Spleen (tissue), 11 donors: ENCODE data around the gene ABCC12. TPM values are rescaled to one million over a fixed set of nuclear protein-coding genes. Genes with fewer than 3 reads are reported as not detected.

Source experiments
- DNase-seq: peaks from one replicate; pipeline ENCODE4 v3.0.0-alpha.2; 2020
- H3K27ac ChIP-seq, 8 donors: fragments of 200-600 bp; sonication (generic) in 7 of 8; 1 replicate in 4 of 8; 2 replicates in 4 of 8; pipeline versions ENCODE4 v1.5.0 to v1.8.0; 2016 to 2021; ENCODE audit warnings: inconsistent platforms in 4 of 8, mild to moderate bottlenecking in 4 of 8, moderate library complexity in 1 of 8
- H3K27me3 ChIP-seq, 7 donors: fragments of 200-600 bp; sonication (generic) in 6 of 7; replicated peaks in 1 of 7; 1 replicate in 4 of 7; 2 replicates in 3 of 7; pipeline versions ENCODE4 v1.5.0 to v1.8.0; 2016 to 2021; ENCODE audit warnings: inconsistent platforms in 3 of 7, mild to moderate bottlenecking in 1 of 7
- H3K36me3 ChIP-seq, 6 donors: fragments of 200-600 bp; sonication (generic) in 5 of 6; 1 replicate in 4 of 6; 2 replicates in 2 of 6; pipeline versions ENCODE4 v1.5.0 to v1.8.0; 2016 to 2021; ENCODE audit warnings: inconsistent platforms in 2 of 6
- H3K4me1 ChIP-seq, 6 donors: fragments of 200-600 bp; sonication (generic) in 5 of 6; 1 replicate in 3 of 6; 2 replicates in 3 of 6; pipeline versions ENCODE4 v1.5.0 to v1.8.0; 2016 to 2021; ENCODE audit warnings: inconsistent platforms in 3 of 6
- H3K4me3 ChIP-seq, 8 donors: fragments of 200-600 bp; sonication (generic) in 7 of 8; 1 replicate in 4 of 8; 2 replicates in 4 of 8; pipeline versions ENCODE4 v1.5.0 to v1.8.0; 2016 to 2021; ENCODE audit warnings: inconsistent platforms in 4 of 8, mild to moderate bottlenecking in 4 of 8, moderate library complexity in 2 of 8
- H3K9me3 ChIP-seq, 8 donors: fragments of 200-600 bp; sonication (generic) in 7 of 8; 1 replicate in 4 of 8; 2 replicates in 4 of 8; pipeline versions ENCODE4 v1.5.0 to v1.8.0; 2016 to 2021; ENCODE audit warnings: inconsistent platforms in 4 of 8
- POLR2A ChIP-seq, 3 donors: fragments of 450-650 bp; IDR thresholded peaks; one replicate each; pipeline ENCODE4 v1.5.1; 2017; ENCODE audit warnings: antibody characterized with exemption in 3 of 3, mild to moderate bottlenecking in 1 of 3
- POLR2AphosphoS5 ChIP-seq, 3 donors: sonication (generic); formaldehyde crosslinking; IDR thresholded peaks; one replicate each; pipeline ENCODE4 v1.5.1; 2017; ENCODE audit warnings: antibody characterized with exemption in 3 of 3
- WGBS, 5 donors: extraction: QIAGEN DNeasy Blood & Tissue Kit in 3 of 5; methylation state at CpG; one replicate each; pipeline versions ENCODE4 v1.1.5 to v1.1.7; 2013 to 2018; 5-methylcytosine and 5-hydroxymethylcytosine counted together
- intact Hi-C: fragments of 100-400 bp; cut with DNase I; formaldehyde crosslinking; loops from one replicate; pipeline ENCODE4 v1.15.0; 2023; ENCODE audit warnings: low total_unique reads
- polyA plus RNA-seq, 3 donors: library from polyadenylated mRNA; stranded (reverse); fragments of 200-250 nt; gene quantifications; one replicate each; pipeline ENCODE4 v1.2.1, GENCODE V29; 2013
- total RNA-seq, 7 donors: library from RNA; depleted of rRNA in 3 of 7; stranded (reverse); fragments of >200 nt in 3 of 7; fragmentation: NEBNext Ultra II Directional in 4 of 7; extraction: Animal tissue kit (Norgen Biotek cat#: 25700) in 4 of 7; gene quantifications; one replicate each; pipeline versions ENCODE4 v1.1.0 to v1.2.1, GENCODE V29; 2016 to 2021
- TF ChIP-seq, protein P1 (sequence below), 11 experiments: fragments of 200-600 bp in 7 of 11; fragments of 450-650 bp in 4 of 11; sonication (generic) in 4 of 11; IDR thresholded peaks in 8 of 11; conservative IDR thresholded peaks in 3 of 11; 1 replicate in 7 of 11; 2 replicates in 4 of 11; pipeline versions ENCODE4 v1.4.0 to v1.8.0; 2016 to 2021; ENCODE audit warnings: antibody characterized with exemption in 11 of 11, inconsistent platforms in 4 of 11, mild to moderate bottlenecking in 1 of 11
- donor health status: healthy with polysubstance abuse.
- donor health status: DM: no; HTN: no; CAD: no; lungs with moderate emphysema.
- donor health status: DM: no; HTN: no; CAD: no.
- donor health status: Bipolar disorder and iron deficiency.
- donor health status: healthy.
- donor health status: DM: no; HTN: no; CAD: no.
- donor health status: DM: yes; HTN: yes; CAD: no.

The ABCC12 gene
- total and polyA plus RNA-seq, 10 donors, result not detected

DNA sequence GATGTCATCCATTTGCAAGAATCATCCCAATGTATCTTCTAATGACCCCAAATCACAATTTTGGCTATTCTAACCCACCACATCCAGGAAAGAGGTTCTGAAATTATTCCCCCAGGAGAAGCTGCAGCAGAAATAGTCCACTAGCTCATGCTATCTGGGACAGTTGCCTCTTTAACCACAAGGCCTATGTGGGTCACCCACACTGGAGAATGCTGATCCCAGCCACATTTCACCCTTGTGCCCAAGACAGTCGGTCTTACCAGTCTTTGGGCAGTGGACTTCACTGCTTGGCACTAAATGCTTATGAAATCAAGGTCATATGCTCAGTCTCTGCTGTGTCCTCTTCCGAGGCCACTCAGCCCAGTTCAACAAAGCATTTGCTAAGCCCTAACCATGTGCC, 27.0 kb downstream of the ABCC12 start:
- WGBS, 5 donors, result 69 to 88% (median 75%) methylated on average over 2 of the region's 2 CpGs
- Histone ChIP-seq H3K27me3 (peaks cover 0 to 1% (median 0%) of the 10 kb centered on the region in 7 donors), H3K9me3 (no peaks in the 10 kb centered on the region), H3K27ac (no peak overlapping the region), H3K4me3 (no peak overlapping the region), H3K4me1 (no peaks in the 10 kb centered on the region), H3K36me3 (no peaks in the 10 kb centered on the region)
- intact Hi-C loops, result no loop called here
- TF ChIP-seq, protein P1, sequence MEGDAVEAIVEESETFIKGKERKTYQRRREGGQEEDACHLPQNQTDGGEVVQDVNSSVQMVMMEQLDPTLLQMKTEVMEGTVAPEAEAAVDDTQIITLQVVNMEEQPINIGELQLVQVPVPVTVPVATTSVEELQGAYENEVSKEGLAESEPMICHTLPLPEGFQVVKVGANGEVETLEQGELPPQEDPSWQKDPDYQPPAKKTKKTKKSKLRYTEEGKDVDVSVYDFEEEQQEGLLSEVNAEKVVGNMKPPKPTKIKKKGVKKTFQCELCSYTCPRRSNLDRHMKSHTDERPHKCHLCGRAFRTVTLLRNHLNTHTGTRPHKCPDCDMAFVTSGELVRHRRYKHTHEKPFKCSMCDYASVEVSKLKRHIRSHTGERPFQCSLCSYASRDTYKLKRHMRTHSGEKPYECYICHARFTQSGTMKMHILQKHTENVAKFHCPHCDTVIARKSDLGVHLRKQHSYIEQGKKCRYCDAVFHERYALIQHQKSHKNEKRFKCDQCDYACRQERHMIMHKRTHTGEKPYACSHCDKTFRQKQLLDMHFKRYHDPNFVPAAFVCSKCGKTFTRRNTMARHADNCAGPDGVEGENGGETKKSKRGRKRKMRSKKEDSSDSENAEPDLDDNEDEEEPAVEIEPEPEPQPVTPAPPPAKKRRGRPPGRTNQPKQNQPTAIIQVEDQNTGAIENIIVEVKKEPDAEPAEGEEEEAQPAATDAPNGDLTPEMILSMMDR (IDR thresholded peaks at IDR 0.05 in 8 of 11, conservative IDR thresholded peaks at IDR 0.05 in 3 of 11), result no peak
- TF ChIP-seq POLR2A (IDR thresholded peaks at IDR 0.05), result no peak
- TF ChIP-seq POLR2AphosphoS5 (IDR thresholded peaks at IDR 0.05), result no peak
- DNase-seq, result no peak

DNA sequence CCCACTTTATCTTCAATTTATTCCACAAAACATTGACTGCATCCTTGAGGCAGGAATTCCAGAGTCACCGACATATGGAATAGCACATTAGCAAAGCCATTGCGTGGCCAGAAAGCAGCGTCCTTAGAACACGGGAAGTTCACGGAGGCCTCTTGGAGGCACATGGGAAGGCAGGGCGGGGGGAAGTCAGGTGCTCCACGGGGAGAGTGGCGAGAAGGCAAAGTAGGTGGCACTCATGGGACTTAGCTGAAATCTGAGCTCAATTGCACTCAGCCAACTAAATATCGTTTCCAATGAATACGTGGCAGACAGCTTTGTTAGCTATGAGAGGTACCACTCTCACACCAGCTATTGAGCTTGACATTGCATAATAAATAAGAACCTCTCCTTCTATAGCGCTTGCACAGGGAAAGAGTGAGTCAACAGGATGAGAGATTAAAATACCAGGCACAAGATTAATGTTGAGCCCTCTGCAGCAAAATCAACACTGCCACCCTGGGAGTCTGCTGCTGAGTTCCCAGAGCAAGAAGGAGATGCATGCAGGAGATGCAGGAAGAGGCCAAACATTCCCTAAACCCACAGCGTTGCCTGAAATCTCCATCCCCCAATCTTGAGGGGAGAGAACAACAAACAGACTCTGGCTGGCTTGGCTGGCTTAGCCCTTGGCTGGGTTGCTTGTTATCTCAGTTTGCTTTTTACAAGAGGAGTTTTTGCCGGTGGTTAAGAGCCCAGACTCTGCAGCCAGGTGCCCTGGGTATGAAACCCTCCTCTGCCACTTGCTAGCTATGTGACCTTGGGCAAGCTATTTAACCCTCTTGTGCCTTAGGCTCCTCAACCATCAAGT, 28.8 kb downstream of the ABCC12 start:
- no peak overlapping the region for H3K27ac ChIP-seq
- no peaks in the 10 kb centered on the region for H3K4me1 ChIP-seq
- WGBS, 5 donors, result 71 to 81% (median 73%) methylated on average over 13 of the region's 13 CpGs
- DNase-seq, result no peak
- no peaks in the 10 kb centered on the region for H3K36me3 ChIP-seq
- no peak for TF ChIP-seq POLR2A (IDR thresholded peaks at IDR 0.05)
- no peak for TF ChIP-seq POLR2AphosphoS5 (IDR thresholded peaks at IDR 0.05)
- TF ChIP-seq, protein P1 (IDR thresholded peaks at IDR 0.05 in 8 of 11, conservative IDR thresholded peaks at IDR 0.05 in 3 of 11), result no peak
- intact Hi-C loops, result no loop called here
- H3K4me3 ChIP-seq, result no peak overlapping the region
- peaks cover 0 to 3% (median 0%) of the 10 kb centered on the region in 7 donors for H3K27me3 ChIP-seq
- H3K9me3 ChIP-seq, result no peaks in the 10 kb centered on the region

GRCh38 chr16:48125888-48126287, 29.9 kb downstream of the ABCC12 start:
- no peak overlapping the region for H3K4me3 ChIP-seq
- no peak for DNase-seq
- no peaks in the 10 kb centered on the region for H3K9me3 ChIP-seq
- no peak overlapping the region for H3K27ac ChIP-seq
- peaks cover 0 to 3% (median 0%) of the 10 kb centered on the region in 7 donors for H3K27me3 ChIP-seq
- TF ChIP-seq POLR2AphosphoS5 (IDR thresholded peaks at IDR 0.05) (no peak), POLR2A (IDR thresholded peaks at IDR 0.05) (no peak)
- TF ChIP-seq, protein P1 (IDR thresholded peaks at IDR 0.05 in 8 of 11, conservative IDR thresholded peaks at IDR 0.05 in 3 of 11), result no peak
- intact Hi-C loops, result no loop called here
- H3K36me3 ChIP-seq, result no peaks in the 10 kb centered on the region
- no peaks in the 10 kb centered on the region for H3K4me1 ChIP-seq
- 78 to 90% (median 84%) methylated on average over 5 of the region's 5 CpGs for WGBS, 5 donors

GRCh38 chr16:48124266-48124665, 31.5 kb downstream of the ABCC12 start:
- Histone ChIP-seq H3K9me3 (no peaks in the 10 kb centered on the region), H3K27me3 (peaks cover 0 to 3% (median 0%) of the 10 kb centered on the region in 7 donors), H3K4me1 (no peaks in the 10 kb centered on the region), H3K36me3 (no peaks in the 10 kb centered on the region), H3K4me3 (no peak overlapping the region), H3K27ac (no peak overlapping the region)
- no peak for DNase-seq
- intact Hi-C loops, result no loop called here
- TF ChIP-seq, protein P1 (IDR thresholded peaks at IDR 0.05 in 8 of 11, conservative IDR thresholded peaks at IDR 0.05 in 3 of 11), result no peak
- TF ChIP-seq POLR2A (IDR thresholded peaks at IDR 0.05), result no peak
- TF ChIP-seq POLR2AphosphoS5 (IDR thresholded peaks at IDR 0.05), result no peak
- 71 to 92% (median 85%) methylated on average over 2 of the region's 2 CpGs for WGBS, 5 donors
